ENCODE results near the gene ADD1.

DNA sequence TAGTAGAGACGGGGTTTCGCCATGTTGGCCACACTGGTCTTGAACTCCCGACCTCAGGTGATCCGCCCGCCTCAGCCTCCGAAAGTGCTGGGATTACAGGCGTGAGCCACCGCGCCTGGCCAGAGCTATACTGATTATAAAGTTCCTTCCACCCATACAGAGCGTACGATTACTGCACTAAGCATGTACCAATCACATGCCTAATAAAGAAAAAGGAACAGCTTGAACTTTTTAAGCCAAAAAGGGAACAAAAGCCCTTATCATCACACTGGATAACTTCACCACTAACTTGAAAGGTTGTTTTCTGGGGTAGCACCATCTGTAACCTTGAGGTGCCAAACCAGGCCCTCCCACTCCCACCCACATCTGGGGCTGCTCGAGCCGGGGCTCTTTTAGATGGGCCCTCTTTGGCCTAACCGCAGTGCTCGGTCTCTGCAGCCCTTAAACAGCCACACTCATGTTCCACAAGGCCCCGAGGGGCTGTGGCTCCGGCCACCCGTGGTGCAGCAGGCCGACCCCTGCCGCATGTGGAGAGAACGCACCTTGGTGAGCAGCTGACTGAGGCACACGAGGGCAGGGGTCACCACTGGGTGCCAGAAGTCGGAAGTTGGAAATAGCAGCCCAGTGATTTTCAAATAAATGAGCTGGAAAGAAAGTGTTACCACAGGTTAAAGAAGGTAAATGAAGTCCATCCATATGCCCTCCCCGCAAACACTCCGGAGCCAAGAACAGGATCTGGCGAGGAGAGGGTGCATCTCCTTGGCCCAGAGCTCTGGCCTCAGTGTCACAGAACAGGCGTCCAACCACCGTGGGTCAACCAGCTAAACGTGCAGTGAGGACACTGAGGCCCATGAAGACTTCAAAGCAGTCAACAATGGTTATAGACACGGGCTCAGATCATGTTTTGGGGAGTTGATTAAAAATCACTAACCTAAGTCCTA lies 101.2 kb downstream of the ADD1 start:
- TF ChIP-seq, protein P1, sequence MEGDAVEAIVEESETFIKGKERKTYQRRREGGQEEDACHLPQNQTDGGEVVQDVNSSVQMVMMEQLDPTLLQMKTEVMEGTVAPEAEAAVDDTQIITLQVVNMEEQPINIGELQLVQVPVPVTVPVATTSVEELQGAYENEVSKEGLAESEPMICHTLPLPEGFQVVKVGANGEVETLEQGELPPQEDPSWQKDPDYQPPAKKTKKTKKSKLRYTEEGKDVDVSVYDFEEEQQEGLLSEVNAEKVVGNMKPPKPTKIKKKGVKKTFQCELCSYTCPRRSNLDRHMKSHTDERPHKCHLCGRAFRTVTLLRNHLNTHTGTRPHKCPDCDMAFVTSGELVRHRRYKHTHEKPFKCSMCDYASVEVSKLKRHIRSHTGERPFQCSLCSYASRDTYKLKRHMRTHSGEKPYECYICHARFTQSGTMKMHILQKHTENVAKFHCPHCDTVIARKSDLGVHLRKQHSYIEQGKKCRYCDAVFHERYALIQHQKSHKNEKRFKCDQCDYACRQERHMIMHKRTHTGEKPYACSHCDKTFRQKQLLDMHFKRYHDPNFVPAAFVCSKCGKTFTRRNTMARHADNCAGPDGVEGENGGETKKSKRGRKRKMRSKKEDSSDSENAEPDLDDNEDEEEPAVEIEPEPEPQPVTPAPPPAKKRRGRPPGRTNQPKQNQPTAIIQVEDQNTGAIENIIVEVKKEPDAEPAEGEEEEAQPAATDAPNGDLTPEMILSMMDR (IDR thresholded peaks at IDR 0.05; ENCODE audit: low read depth, low read length, poor library complexity, severe bottlenecking): no peak
- no peak for TF ChIP-seq EZH2phosphoT487 (IDR thresholded peaks at IDR 0.05; ENCODE audit: borderline replicate concordance, low read length)

Measured in DOHH2 (cell line).